ENCODE results near the gene DUSP2. TPM values are rescaled to one million over a fixed set of nuclear protein-coding genes. Genes with fewer than 3 reads are reported as not detected.
A peak's percentile ranks its signal among the peaks of the same experiment; 100 is the strongest.

The DUSP2 gene
- total RNA-seq, 3 donors from 2014 or later: 1.9 to 57.5 (median 12.8) TPM

DNA sequence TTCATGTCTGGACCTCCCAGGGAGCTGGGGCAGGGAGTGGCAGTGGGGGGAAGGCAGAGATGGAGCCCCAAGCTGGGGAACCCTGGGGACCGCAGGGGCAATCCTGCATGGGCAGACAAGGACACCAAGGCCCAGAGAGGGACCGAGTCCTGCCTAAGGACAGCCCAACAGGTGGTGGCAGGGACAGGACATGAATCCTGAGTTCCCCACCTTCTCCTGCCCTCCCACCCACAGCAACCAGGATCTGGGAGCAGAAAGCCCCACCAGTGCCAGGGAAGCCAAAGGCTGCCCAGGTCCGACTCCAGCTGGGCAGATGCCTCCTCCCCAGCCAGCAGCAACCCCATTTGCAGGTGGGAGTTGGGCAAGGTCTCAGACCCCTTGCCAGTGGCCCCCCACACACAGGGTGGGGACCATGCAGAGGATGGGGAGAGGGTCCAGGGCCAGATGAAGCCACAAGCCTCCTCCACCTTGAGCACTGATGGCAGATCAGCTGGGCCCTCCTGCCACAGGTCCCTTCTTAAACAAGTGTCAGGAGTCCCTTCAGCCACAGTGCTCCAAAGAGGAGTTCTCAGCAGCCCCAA is 35.2 kb downstream of the DUSP2 start:
- Histone ChIP-seq H3K9me3 (peaks cover 10% of the 10 kb centered on the region in 2 donors), H3K27ac (no peak overlapping the region), H3K4me3 (no peak overlapping the region), H3K27me3 (no peaks in the 10 kb centered on the region), H3K4me1 (no peaks in the 10 kb centered on the region), H3K36me3 (no peaks in the 10 kb centered on the region)
- no peak for TF ChIP-seq POLR2A (IDR thresholded peaks at IDR 0.05)
- TF ChIP-seq, protein P1, sequence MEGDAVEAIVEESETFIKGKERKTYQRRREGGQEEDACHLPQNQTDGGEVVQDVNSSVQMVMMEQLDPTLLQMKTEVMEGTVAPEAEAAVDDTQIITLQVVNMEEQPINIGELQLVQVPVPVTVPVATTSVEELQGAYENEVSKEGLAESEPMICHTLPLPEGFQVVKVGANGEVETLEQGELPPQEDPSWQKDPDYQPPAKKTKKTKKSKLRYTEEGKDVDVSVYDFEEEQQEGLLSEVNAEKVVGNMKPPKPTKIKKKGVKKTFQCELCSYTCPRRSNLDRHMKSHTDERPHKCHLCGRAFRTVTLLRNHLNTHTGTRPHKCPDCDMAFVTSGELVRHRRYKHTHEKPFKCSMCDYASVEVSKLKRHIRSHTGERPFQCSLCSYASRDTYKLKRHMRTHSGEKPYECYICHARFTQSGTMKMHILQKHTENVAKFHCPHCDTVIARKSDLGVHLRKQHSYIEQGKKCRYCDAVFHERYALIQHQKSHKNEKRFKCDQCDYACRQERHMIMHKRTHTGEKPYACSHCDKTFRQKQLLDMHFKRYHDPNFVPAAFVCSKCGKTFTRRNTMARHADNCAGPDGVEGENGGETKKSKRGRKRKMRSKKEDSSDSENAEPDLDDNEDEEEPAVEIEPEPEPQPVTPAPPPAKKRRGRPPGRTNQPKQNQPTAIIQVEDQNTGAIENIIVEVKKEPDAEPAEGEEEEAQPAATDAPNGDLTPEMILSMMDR (IDR thresholded peaks at IDR 0.05): no peak
- no peak for TF ChIP-seq POLR2AphosphoS5 (IDR thresholded peaks at IDR 0.05)
- intact Hi-C loops (cut with DNase I; ENCODE audit: low total_unique reads): loop anchor here (10.0 kb wide), 2 partner anchors 85 to 955 kb away; partner anchors contain the start of gene ZNF514
- no peak for DNase-seq (ENCODE audit: low spot score in 2 of 2)

DNA sequence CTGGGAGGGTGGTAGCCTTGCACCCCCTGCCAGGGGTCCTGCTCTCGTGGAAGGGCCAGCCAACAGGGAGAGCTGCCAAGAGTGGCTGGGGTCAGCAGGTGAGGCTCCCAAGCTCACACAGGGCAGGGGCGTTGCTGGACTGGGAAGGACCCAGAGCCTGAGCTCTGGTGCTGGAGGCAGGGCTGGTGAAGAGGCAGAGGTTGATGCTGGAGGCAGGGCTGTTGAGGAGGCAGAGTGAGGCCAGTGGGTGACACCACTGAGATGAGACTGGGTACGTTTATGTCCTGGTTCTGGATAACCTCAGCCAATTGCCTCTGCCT is 35.9 kb downstream of the DUSP2 start:
- Histone ChIP-seq H3K36me3 (no peaks in the 10 kb centered on the region), H3K9me3 (peaks cover 10 to 14% of the 10 kb centered on the region in 2 donors), H3K27ac (peak overlapping the region in 1 of 2 donors; percentile 66), H3K4me3 (no peak overlapping the region), H3K27me3 (no peaks in the 10 kb centered on the region), H3K4me1 (no peaks in the 10 kb centered on the region)
- TF ChIP-seq, protein P1 (IDR thresholded peaks at IDR 0.05): no peak
- TF ChIP-seq POLR2A (IDR thresholded peaks at IDR 0.05) (no peak), POLR2AphosphoS5 (IDR thresholded peaks at IDR 0.05) (no peak)
- intact Hi-C loops (cut with DNase I; ENCODE audit: low total_unique reads): no loop called here
- no peak for DNase-seq (ENCODE audit: low spot score in 2 of 2)

DNA sequence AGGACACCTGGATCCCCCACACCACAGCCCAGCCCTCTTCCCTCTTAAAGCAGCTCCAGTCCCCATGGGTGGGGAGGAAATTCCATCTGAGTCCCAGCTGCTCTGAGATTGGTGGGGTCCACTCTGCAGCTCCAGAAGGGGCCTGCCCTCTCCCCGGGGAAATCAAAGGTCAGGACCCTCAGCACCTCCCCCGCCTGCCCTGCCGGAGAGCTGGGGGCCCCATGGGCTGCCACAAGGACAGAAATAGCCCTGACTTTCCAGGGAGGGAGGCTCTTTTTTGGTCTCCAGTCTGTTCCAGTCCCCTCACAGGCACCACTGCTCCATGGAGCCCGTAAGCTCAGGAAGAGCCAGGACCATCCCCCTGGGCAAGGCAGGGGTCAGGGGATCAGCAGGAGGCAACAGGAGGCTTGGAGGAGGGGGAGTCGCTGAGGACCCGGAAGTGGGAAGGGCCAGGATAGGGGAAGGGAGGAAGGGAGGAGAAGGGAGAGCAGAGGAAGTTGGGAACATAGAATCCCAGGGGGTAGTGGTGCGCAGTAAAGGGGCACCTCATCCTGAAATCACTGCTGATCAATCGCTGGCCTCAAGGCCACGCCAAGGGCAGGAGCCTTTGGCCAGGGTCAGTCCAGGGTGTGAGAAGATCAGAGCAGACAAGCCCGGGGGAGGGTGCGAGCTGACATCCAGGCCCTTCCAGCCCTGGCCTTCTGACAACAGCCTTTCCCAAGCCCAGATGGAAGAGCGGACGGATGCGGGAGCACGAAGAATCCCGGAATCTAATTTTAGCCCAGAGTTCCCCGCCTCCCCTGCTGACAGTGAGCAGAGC is 36.5 kb downstream of the DUSP2 start:
- TF ChIP-seq POLR2A (IDR thresholded peaks at IDR 0.05) (no peak), POLR2AphosphoS5 (IDR thresholded peaks at IDR 0.05) (no peak)
- TF ChIP-seq, protein P1 (IDR thresholded peaks at IDR 0.05): no peak
- no peaks in the 10 kb centered on the region for H3K4me1 ChIP-seq
- no peaks in the 10 kb centered on the region for H3K27me3 ChIP-seq
- H3K27ac ChIP-seq: peak overlapping the region in 1 of 2 donors; percentile 66
- intact Hi-C loops (cut with DNase I; ENCODE audit: low total_unique reads): no loop called here
- H3K9me3 ChIP-seq: peaks cover 10 to 14% of the 10 kb centered on the region in 2 donors
- DNase-seq (ENCODE audit: low spot score in 2 of 2): no peak
- H3K36me3 ChIP-seq: no peaks in the 10 kb centered on the region
- no peak overlapping the region for H3K4me3 ChIP-seq

DNA sequence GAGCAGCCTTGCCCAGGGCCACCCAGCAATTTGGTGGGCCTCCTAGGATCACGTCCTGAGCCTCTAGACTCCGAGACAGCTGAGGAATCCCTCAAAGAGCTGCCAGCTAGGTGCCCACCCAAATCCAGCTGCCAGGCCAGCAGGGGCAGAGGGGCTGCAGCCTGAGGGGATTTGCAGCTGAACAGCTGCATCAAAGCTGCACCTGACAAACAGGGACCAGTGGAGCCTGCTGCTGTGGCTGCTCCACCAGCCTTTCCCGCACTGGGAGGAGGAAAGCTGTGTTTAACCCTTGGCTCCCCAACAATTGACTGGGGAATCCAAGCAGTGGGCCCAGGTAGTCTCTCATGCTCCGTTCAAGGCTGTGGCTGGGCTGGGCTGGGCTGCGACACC is 37.1 kb downstream of the DUSP2 start:
- TF ChIP-seq POLR2AphosphoS5 (IDR thresholded peaks at IDR 0.05) (no peak), POLR2A (IDR thresholded peaks at IDR 0.05) (no peak)
- TF ChIP-seq, protein P1 (IDR thresholded peaks at IDR 0.05): no peak
- Histone ChIP-seq H3K27ac (peak overlapping the region in 1 of 2 donors; percentile 66), H3K9me3 (peaks cover 10 to 14% of the 10 kb centered on the region in 2 donors), H3K27me3 (no peaks in the 10 kb centered on the region), H3K36me3 (no peaks in the 10 kb centered on the region), H3K4me3 (no peak overlapping the region), H3K4me1 (no peaks in the 10 kb centered on the region)
- intact Hi-C loops (cut with DNase I; ENCODE audit: low total_unique reads): no loop called here
- DNase-seq (ENCODE audit: low spot score in 2 of 2): no peak

DNA sequence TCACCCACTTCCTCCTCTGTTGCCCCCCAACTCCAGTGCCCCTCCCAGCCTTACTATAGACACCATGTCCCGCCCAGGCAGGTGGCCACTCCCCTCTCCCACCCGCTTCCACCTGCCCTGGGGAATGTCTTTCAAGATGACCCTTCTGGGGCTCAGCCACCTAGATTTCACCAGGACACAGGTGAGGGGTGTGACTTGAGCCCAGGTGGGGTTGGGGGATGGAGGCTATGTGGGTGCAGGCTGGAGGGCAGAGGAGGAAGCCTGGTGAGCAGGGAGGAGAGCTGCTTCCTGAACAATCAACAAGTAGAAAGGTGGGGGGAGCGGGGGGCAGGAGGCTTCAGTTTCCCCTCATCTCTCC is 37.6 kb downstream of the DUSP2 start:
- H3K4me1 ChIP-seq: no peaks in the 10 kb centered on the region
- intact Hi-C loops (cut with DNase I; ENCODE audit: low total_unique reads): no loop called here
- no peak overlapping the region for H3K27ac ChIP-seq
- TF ChIP-seq, protein P1 (IDR thresholded peaks at IDR 0.05): no peak
- TF ChIP-seq POLR2A (IDR thresholded peaks at IDR 0.05) (no peak), POLR2AphosphoS5 (IDR thresholded peaks at IDR 0.05) (no peak)
- H3K36me3 ChIP-seq: no peaks in the 10 kb centered on the region
- no peak for DNase-seq (ENCODE audit: low spot score in 2 of 2)
- H3K4me3 ChIP-seq: no peak overlapping the region
- H3K27me3 ChIP-seq: no peaks in the 10 kb centered on the region
- peaks cover 10 to 14% of the 10 kb centered on the region in 2 donors for H3K9me3 ChIP-seq
